Stimulated activated CD4-positive, alpha-beta T cell treated with anti-CD3 and anti-CD28 coated beads, Interleukin-1b, Interleukin-23, amount 100 ng/mL, for 4 hours (primary cell): ENCODE measurements around the gene CHTF18.
"Not testable (repeated sequence)": the region's sequence is repeated elsewhere in the genome, so short reads cannot be mapped to it uniquely, and the experiment has no call there.

Experiments
- DNase-seq, 2 donors: peaks; one replicate each; pipeline ENCODE4 v3.0.0-alpha.2; 2020; ENCODE audit warnings: low read depth in 2 of 2

Gene CHTF18

DNA sequence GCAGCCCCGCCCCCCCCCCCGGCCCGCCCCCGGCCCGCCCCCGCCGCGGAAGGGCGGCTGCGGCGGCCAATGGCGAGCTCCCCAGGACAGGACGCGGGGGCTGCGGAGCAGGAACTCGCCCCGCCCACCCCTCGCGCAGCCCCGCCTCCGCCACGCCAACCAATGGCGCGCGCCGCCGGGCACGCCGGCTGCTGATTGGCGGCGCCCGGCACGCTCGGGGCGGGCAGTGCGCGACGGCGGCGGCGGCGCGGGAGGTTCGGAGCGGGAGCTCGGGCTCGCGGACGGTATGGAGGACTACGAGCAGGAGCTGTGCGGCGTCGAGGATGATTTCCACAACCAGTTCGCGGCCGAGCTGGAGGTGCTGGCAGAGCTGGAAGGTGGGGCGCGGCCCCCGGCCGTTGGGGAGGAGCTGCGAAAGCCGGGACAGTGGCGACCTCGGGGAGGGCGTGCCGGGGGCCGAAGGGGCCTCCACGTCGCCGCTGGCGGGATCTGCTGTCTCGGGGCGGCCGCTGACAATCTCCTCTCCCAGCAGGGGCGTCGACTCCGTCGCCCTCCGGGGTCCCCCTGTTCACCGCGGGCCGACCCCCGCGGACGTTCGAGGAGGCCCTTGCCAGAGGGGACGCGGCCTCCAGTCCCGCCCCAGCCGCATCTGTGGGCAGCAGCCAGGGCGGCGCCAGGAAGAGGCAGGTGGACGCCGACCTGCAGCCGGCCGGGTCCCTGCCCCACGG, at the start of gene CHTF18:
TSS of gene CHTF18 (plus strand) at position 222 of the 728 bp plus-strand sequence. CDS start at position 287, 65 bp downstream.
- peak; percentile 90 to 95 for DNase-seq

DNA sequence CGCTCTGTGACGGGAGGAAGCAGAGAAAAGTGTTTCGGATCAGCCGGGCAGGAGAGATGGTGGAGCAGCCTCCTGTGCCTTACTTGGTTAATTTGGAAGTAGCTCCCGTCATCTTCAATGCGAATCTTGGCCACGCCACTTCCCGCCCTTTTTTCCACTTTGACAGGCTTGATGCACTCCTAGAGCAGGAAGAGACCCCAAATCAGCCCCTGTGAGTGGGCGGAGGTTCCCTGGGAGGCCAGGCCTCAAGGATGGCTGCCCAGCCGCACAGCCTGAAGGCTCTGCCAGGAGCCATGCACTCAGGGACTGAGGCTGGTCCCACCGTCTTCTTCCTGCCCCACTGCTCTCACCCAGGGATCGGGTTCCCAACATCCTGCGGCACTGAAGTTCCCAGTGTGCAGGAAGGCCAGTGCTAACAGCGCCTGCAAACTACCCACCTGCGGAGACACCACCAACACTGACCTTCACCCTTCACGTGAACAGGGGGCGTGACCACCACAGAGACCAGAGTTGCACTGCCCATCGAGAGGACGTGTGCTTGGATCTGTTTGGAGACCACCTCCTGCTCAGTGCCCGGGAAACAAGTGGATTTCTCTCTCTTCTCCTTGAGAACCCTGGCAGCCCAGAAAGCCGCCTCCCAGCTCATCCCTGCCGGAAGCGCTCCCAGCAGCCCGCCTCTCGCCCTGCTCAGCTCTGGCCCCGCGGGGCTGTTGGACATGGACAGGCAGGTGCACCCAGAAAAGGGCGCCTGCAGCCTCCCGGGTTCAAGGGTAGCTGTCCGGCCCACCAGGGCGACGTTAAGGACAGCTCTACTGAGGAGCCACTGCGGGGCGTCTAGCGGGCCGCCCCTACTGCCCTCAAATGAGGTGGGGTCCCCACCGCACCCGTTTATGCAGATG, 48.6 kb upstream of the CHTF18 start:
- DNase-seq: no peak

DNA sequence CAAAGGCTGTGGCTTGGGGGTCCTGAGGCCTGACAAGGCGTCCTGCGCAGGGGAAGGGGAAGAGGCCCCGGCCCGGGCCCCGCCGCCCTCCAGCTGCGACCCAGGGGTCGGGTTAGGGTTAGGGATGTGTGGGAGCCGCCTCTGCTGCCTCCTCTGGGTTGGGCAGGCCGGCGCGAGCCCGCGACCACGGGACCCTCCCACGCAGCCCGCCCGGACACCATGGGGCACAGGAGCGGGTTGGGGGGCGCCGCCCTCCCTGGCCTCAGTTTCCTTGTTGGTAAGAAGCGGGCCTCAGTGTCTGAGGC, 48.0 kb upstream of the CHTF18 start:
- no peak for DNase-seq

DNA sequence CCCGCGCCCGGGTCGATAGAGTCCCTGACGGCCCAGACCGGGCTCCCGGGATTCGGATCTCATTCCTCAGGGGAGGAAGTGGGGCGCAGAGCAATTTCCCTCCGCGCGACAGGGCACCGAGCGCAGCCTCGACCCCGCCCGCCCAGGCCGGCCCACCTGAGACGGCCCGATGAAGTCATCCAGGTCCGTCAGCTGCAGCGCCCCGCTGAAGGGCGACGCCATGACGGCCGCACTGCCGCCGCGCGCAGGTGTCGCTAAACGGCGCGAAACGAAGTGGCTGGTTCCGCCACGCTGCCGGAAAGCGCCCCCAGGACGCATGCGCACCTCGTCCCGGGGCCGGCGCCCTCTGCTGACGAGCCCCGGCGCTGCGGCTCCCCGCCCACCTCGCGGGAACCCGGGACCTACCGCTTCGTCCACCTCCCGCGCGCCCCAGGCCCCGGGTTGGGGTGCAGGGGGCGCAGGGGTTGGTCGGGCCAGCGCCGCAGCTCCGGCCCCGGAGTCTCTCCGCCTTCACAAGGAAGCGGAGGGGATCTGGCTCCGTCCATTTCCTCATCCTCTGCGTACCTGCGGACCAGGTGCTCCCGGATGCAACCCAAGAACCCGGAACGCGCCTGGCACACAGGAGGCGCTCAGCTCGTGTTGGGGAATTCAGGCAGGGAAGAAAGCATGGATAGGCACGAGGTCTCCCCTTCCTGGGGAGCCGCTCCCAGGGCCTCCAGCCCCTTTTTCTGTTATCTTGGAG, 47.5 kb upstream of the CHTF18 start, which contains the start of gene CIAO3:
TSS of gene CIAO3 (minus strand) at position 234 of the 742 bp plus-strand sequence. CDS start at position 222, 12 bp downstream.
- DNase-seq: peak; percentile 90 to 92

DNA sequence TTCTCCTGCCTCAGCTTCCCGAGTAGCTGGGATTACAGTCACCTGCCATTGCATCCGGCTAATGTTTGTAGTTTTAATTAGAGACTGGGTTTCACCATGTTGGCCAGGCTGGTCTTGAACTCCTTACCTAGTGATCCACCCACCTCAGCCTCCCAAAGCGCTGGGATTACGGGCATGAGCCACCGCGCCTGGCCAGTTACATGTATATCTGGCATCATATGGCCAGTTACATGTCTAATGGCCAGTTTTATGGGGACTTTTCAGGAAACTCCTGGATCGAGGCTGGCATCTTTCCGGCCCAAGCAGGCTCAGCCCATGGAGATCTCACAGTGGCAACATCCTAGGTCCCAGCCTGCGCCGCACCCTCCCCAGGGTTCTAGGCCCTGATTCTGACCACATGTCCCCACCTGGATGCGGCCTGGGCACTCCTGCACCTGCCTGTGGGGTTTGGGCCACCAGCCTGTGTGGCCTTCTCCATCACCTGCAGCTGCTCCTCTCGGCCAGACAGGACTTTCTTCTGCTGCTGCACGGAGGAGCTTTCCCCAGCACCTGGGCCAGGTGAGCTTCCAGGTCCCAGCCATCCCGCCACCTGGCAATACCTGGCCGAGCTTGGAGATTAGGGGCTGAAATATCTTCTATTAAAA, 46.3 kb upstream of the CHTF18 start:
- no peak for DNase-seq

DNA sequence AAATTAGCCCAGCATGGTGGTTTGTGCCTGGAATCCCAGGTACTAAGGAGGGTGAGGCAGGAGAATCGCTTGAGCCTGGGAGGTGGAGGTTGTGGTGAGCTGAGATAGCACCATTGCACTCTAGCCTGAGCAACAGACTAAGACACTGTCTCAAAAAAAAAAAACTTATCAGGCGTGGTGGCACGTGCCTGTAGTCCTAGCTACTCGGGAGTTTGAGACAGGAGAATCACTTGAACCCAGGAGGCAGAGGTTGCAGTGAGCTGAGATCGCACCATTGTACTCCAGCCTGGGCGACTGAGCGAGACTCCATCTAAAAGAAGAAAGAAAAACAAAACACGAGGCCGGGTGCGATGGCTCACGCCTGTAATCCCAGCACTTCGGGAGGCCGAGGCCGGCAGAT, 45.5 kb upstream of the CHTF18 start:
- not testable (repeated sequence) for DNase-seq

DNA sequence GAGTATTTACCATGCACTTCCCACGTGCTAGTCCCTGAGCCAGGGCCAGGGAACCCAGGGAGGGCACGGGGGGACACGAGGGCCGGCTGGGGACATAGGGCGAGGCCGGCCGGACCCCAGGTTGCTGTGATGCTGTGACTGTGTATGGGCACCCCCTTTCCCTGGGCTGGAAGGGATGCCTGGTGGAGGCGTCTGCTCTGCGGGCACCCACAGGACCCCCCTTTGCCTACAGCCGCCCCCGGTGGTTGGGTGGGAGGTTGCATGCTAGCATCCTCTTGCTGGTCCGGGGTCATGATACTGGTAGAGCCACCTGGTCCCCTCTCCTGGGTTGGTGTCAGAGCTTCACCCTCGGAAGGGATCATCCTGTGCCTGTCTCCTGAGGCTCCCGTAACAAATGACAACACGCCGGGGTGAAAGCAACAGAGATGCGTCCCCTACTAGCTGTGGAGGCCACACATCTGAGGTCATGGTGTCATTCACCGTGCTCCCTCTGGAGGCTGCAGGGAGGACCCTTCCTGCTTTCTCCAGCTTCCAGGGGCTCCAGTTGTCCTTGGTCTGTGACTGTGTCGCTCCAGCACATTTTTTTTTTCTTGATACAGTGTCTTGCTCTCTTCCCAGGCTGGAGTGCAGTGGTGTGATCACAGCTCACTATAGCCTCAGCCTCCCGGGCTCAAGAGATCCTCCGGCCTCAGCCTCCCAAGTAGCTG, 44.5 kb upstream of the CHTF18 start:
- no peak for DNase-seq

DNA sequence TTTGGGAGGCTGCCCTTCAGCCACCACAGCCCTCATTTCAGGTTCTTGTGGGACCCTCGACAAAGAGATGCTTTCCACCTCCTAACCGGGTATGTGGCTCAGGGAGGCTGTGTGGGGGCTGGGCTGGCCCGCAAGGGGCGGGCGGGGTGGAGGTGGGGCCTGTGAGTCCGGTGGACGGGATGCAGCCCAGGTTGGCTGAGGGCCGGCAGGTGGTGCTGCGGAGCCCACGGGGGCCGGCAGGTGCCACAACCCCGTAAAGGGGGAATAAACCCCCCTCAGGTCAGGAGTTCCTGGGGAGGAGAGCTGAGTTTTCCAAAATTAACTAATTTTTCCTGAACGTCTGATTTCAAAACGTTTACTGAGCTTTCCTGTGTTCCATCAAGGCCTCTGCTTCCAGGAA, 42.7 kb upstream of the CHTF18 start:
- DNase-seq: no peak

DNA sequence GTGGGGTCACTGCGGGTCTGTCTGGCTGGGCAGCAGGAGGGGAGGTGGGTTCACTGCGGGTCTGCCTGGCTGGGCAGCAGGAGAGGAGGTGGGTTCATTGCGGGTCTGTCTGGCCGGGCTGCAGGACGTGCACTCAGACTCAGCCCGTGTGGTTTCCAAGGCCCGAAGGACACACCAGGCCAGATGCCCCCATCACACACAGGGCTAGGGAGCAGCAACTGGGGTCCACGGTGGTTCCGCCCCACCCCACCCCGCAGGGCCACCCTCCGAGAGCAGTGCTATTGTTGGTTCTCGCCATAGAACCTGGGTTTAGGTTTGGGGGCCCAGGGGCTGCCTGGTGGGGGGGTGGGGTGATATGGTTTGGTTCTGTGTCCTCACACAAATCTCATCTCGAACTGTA, 41.8 kb upstream of the CHTF18 start:
- no peak for DNase-seq

DNA sequence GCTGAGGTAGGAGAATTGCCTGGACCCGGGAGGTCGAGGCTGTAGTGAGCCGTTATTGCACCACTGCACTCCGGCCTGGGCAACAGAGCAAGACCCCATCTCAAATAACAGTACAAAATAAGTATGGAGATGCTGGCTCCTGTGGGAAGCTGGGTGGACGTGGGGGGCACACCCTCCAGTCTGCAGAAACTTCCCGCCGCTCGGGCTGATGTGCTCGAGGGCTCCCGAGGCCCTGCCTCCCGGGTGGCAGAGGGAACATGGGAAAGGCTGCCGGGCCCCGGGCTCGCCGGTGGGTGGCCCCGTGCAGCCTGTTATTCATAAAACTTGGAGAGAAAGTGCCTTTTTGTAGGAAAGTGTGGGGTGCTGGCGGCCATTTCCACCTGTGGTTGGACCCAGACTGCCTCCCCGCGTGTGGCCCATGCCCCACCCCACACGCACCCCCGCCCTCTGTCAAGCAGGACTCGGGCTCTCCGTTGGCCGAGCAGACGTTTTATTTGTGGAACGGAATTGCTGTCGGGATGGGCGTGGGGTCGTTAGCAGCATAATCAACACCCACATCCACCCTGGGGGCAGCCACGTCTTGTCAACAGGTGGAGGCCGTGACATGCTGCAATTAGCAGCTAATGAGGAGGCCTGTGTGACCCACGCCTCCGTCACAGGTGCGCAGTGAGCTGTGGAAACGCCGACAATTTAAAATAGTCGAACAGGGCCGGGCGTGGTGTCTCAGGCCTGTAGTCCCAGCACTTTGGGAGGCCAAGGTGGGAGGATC, 40.3 kb upstream of the CHTF18 start:
- DNase-seq: no peak

DNA sequence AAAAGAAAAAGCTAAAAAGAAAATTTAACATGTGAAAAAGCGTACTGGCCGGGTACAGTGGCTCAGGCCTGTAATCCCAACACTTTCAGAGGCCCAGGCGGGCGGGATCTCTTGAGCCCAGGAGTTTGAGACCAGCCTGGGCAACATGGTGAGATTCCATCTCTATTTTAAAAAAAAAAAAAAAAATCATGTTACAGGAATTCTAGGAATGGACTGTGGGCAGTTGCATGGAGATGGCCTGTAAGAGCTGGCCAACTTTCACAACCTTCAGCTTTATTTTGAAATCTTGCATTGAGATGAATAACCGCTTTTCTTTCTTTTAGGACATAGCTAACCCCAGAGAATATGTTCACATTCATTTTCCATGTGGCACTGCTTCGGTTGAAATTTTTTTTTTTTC, 39.4 kb upstream of the CHTF18 start:
- no peak for DNase-seq

DNA sequence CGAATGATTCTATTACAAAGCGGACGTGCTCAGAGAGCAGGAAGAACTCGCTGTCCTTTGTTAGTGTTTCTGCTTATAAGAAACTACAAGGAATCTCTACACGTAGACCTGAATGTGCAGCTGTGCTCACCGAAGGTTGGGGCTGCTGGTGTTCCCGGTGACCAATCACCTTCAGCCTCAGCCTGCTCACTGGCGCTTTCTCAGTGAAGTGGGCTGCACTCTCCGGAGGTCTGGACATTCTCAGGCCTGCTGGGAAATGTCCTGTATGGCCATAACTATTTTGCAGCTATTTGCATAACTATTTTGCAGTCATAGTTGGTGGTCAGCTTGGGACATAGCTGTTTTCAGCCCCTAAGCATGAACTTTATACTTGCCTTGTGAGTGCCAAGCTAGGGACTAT, 37.9 kb upstream of the CHTF18 start:
- DNase-seq: no peak

DNA sequence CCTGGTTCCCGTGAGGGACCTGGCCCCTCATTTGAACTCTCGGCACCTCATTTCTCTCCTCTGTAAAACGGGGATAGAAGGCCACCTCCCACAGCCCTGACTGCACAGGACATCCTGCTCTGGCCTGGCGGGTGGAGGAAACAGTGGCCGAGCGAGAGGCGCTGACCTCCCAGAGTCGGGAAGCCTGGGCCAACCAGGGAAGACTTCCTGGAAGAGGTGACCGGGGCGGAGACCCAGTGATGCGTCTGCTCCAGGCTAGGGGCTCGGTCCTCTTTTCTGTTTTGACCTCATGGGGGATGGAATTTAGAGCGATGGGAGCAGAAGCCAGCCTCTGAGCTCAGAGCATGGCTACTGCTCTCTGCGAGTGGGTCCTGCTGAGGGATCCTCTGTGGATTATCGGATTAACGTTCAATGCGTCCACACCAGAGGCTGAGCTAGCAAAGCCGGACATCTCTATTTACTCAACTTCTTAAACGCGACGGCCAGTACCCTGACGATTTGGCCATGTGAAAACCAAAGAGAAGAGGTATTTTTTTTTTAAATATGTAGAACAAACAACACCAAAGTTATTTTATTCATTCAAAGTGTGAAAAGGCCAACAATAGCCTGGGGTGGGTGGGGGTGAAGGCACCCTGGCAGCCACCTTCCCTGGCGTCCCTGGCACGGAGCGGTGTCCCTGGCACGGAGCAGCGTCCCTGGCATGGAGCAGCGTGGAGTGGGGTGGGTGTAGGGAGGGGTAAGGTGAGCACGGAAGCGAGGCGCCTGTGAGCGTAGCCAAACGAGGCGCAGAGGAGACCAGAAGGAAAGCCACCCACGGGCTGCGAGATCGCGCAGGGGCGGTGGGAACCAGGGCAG, 37.0 kb upstream of the CHTF18 start:
- DNase-seq: no peak

DNA sequence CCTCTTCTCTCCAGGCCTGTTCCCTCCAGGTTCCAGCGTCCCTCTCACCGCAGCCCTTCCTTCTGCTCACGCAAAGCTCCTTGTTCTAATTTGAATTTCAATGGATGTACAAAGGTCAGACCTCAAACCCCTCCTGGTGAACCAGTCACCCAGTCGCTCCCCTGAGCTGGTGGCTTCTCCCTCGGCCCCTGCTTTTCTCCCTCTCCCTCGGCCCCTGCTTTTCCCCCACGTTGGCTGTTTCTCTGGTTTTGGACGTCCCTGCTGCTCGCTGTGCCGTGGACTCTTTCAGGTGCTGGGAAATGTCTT, 36.5 kb upstream of the CHTF18 start:
- DNase-seq: no peak

DNA sequence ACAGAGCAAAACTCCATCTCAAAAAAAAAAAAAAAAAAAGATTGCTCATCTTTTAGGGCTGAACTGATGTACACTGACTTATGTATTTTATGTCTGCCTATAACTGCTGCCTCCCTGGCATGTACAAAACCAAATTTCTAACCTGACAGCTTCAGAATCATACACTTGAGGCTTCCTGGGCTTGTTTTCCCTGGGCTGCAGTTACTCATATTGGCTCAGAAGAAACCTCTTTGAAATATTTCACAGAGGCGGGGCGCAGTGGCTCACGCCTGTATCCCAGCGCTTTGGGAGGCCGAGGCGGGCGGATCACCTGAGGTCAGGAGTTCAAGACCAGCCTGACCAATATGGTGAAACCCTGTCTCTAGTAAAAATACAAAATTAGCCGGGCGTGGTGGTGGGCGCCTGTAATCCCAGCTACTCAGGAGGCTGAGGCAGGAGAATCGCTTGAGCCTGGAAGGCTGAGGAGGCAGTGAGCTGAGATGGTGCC, 34.3 kb upstream of the CHTF18 start:
- DNase-seq: not testable (repeated sequence)

DNA sequence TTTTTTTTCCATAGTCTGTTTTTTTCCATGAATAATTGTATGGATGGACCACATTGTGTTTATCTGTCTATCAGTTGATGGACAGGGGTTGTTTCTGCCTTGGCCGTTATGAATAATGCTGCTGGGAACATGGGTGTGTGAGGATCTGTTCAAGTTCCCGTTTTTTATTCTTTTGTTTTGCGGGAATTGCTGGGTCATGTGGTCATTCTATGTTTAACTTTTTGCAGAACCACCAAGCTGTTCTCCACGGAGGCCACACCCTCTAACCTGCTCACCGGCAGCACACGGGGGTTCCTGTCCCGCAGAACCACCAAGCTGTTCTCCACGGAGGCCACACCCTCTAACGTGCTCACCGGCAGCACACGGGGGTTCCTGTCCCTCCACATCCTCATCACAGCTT, 33.8 kb upstream of the CHTF18 start:
- DNase-seq: no peak

DNA sequence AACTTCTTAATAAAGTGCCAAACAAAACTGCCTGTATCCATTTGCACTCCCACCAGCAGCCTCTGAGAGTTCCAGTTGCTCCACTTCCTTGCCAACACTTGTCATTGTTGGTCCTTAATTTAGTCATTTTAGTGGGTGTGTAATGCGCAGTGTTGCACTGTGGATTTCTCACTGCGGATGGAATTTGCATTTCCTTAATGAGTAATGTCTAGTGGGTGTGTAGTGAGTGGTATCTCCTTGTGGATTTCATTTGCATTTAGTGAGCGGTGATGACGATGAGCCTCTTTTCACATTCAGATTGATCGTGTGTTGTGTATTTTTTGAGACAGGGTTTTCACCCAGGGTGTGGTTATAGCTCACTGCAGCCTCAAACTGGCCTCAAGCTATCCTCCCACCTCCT, 32.0 kb upstream of the CHTF18 start:
- no peak for DNase-seq

DNA sequence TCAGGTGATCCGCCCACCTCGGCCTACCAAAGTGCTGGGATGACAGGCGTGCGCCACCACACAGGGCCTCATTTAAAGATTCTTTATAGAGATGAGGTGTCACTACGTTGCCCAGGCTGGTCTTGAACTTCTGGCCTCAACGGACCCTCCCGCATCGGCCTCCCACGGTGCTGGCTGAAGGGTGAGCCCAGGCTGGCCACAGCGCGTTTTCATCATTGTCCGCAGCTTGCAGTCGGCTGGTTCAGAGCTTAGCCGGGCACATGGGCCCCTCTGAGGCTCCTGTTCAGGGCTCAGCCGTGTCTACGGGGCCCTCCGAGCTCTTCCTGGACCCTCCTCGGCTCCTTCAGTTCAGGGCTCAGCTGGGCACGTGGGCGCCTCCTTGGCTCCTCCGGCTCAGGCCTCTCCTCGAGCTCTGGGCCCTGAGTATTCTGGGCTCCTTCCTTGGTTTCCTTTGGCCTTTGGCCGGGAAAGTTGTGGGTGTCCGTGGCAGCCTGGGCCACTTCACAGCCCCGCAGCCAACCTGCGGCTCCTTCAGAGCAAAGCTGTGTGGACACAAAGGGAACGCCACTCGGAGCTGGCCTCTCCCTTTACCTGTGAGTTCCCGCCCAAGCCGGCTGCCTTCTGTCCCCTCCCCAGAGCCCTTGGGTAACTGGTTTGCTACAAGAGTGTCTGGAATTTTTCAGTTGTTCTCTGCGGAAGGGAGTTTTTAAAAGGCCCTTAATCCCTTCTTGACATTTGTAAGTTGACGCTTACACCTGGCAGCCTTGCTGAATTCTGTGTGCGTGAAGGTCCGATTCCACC, 29.1 kb upstream of the CHTF18 start:
- no peak for DNase-seq

DNA sequence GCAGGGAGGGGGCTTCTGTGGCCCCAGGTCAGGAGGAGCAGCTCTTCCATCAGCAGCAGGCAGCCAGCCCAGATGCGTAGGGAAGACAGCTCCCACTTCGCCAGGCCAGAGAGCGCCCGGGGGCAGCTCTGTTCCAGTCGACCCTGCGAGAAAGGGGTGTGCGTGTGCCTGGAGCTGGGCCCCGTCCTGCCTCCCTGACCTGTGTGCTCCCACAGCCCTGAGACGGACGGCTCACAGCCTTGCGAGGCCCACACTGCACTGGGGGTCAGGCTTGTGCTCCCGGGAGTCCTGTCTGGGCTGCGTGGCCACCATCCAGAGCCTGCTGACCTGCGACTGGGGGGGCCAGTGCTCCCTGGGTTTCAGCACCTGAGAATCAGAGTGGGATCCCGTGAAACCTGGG, 28.4 kb upstream of the CHTF18 start:
- DNase-seq: no peak
